Left cardiac atrium (tissue), 4 donors: ENCODE data around the gene ARL14. TPM values are rescaled to one million over a fixed set of nuclear protein-coding genes. Genes with fewer than 3 reads are reported as not detected.
"Not testable (repeated sequence)": the region's sequence is repeated elsewhere in the genome, so short reads cannot be mapped to it uniquely, and the experiment has no call there.

Experiments used
- ATAC-seq, 2 donors: fragments of 200-7000 bp; cut with Tn5 transposase; one replicate each; pipeline ENCODE4 v1.9.1; 2020; ENCODE audit warnings: mild to moderate bottlenecking in 2 of 2, moderate library complexity in 2 of 2
- DNase-seq: peaks from one replicate; pipeline ENCODE4 v3.0.0-alpha.2; 2020
- intact Hi-C, 2 donors: fragments of 100-400 bp; cut with DNase I; formaldehyde crosslinking; loops; one replicate each; pipeline versions ENCODE4 v1.14.1 to v1.15.1; 2022 to 2023
- total RNA-seq, 2 donors: library from RNA; stranded (reverse); fragmentation: NEBNext Ultra II Directional; extraction: Animal tissue kit (Norgen Biotek cat#: 25700); gene quantifications; one replicate each; pipeline ENCODE4 v1.2.1, GENCODE V29; 2021
- donor health status: DM: no; HTN: yes; CAD: no.
- donor health status: DM: no; HTN: yes; CAD: no; lungs with severe emphysema.
- donor health status: DM: yes; HTN: yes; CAD: no.
- donor health status: Dilated cardiomyopathy.

The ARL14 gene
- total RNA-seq, 2 donors from 2014 or later, result not detected

GRCh38 chr3:160709477-160710182 is 32.7 kb downstream of the ARL14 start:
- ATAC-seq, result no peak
- intact Hi-C loops, result loop anchor here in 1 of 2 donors (5.0 to 10.0 kb wide), 3 partner anchors 135 to 715 kb away; no protein-coding TSS in a partner anchor
- no peak for DNase-seq

GRCh38 chr3:160713144-160713543 is 36.2 kb downstream of the ARL14 start:
- ATAC-seq, DNase-seq, intact Hi-C loops: not testable (repeated sequence)

- ATAC-seq (no peak), DNase-seq (no peak)
- intact Hi-C loops, result no loop called here
Observed at GRCh38 chr3:160719710-160720109, 42.8 kb downstream of the ARL14 start.

- intact Hi-C loops, result no loop called here
- DNase-seq (no peak), ATAC-seq (no peak)
Observed at GRCh38 chr3:160720123-160720746, 43.3 kb downstream of the ARL14 start.

- no peak for DNase-seq
- no peak for ATAC-seq
- intact Hi-C loops, result no loop called here
Observed at GRCh38 chr3:160722331-160722730, 45.4 kb downstream of the ARL14 start.

- intact Hi-C loops, result no loop called here
- DNase-seq (no peak), ATAC-seq (no peak)
Observed at GRCh38 chr3:160725338-160725737, 48.4 kb downstream of the ARL14 start.

Other genes starting within 250 kb of the ARL14 start
- under 1 TPM; 0.50 to 0.76 TPM for gene TRIM59, start 227.4 kb upstream of the ARL14 start, total RNA-seq
- 10 to 100 TPM; 88.2 to 95.7 TPM for gene KPNA4, start 111.6 kb upstream of the ARL14 start, total RNA-seq
- 10 to 100 TPM; 30.2 to 39.0 TPM for gene PPM1L, start 79.1 kb downstream of the ARL14 start, total RNA-seq